Activated naive CD4-positive, alpha-beta T cell treated with anti-CD3 and anti-CD28 coated beads, Interleukin-2, amount 50 U/mL, for 72 hours (primary cell): ENCODE measurements around the gene GUCY2C. TPM values are rescaled to one million over a fixed set of nuclear protein-coding genes. Genes with fewer than 3 reads are reported as not detected.
"Not testable (repeated sequence)": the region's sequence is repeated elsewhere in the genome, so short reads cannot be mapped to it uniquely, and the experiment has no call there.

Source experiments
- ATAC-seq, 2 donors: fragments of 150-1000 bp; cut with Tn5 transposase; 2 replicates each; pipeline ENCODE4 v1.10.0; 2021; ENCODE audit warnings: mild to moderate bottlenecking in 2 of 2, moderate library complexity in 2 of 2
- DNase-seq, 2 donors: peaks; one replicate each; pipeline ENCODE4 v3.0.0; 2021 to 2022; ENCODE audit warnings: low spot score in 2 of 2
- H3K27ac Mint-ChIP-seq, 2 donors: one replicate each; pipeline ENCODE4 v1.8.0; 2022; ENCODE audit warnings: mild to moderate bottlenecking in 2 of 2, mixed read lengths in 2 of 2
- H3K36me3 Mint-ChIP-seq, 2 donors: one replicate each; pipeline ENCODE4 v1.8.0; 2022; ENCODE audit warnings: mixed read lengths in 2 of 2
- H3K9me3 Mint-ChIP-seq, 2 donors: one replicate each; pipeline ENCODE4 v1.8.0; 2022; ENCODE audit warnings: mixed read lengths in 2 of 2
- total RNA-seq, 2 donors: library from RNA; stranded (reverse); gene quantifications; one replicate each; pipeline ENCODE4 v1.2.3, GENCODE V29; 2022

Gene GUCY2C
- not detected for total RNA-seq

GRCh38 chr12:14696265-14696741, at the start of gene GUCY2C:
Gene GUCY2C, minus strand, starts transcription at chr12:14696599. Its CDS starts 151 bp downstream, at chr12:14696448.
- H3K9me3 Mint-ChIP-seq: no peaks in the 10 kb centered on the region
- DNase-seq: no peak
- H3K36me3 Mint-ChIP-seq: no peaks in the 10 kb centered on the region
- no peak within 1 kb of the TSS for H3K27ac Mint-ChIP-seq
- no peak for ATAC-seq

- no peak for ATAC-seq
- peaks cover 10 to 20% of the 10 kb centered on the region in 2 donors for H3K9me3 Mint-ChIP-seq
- DNase-seq: no peak
- peak overlapping the region in 1 of 2 donors; percentile 13 for H3K27ac Mint-ChIP-seq
- H3K36me3 Mint-ChIP-seq: peaks cover 26 to 31% of the 10 kb centered on the region in 2 donors
Measured at GRCh38 chr12:14743061-14743460, 46.7 kb upstream of the GUCY2C start.

GRCh38 chr12:14741942-14742341, 45.5 kb upstream of the GUCY2C start:
- peaks cover 25 to 26% of the 10 kb centered on the region in 2 donors for H3K36me3 Mint-ChIP-seq
- no peak for ATAC-seq

GRCh38 chr12:14741153-14741552, 44.8 kb upstream of the GUCY2C start:
- Mint-ChIP-seq H3K27ac (no peak overlapping the region), H3K9me3 (peaks cover 7 to 15% of the 10 kb centered on the region in 2 donors), H3K36me3 (peaks cover 20 to 21% of the 10 kb centered on the region in 2 donors)
- ATAC-seq (no peak), DNase-seq (no peak)

More at GRCh38 chr12:14741942-14742341, 45.5 kb upstream of the GUCY2C start:
- Mint-ChIP-seq H3K9me3 (peaks cover 7 to 15% of the 10 kb centered on the region in 2 donors), H3K27ac (no peak overlapping the region)
- DNase-seq: no peak

GRCh38 chr12:14736441-14736840, 40.0 kb upstream of the GUCY2C start:
- not testable (repeated sequence) for H3K27ac Mint-ChIP-seq, ATAC-seq, DNase-seq, H3K9me3 Mint-ChIP-seq, H3K36me3 Mint-ChIP-seq

- ATAC-seq (no peak), DNase-seq (no peak)
- Mint-ChIP-seq H3K36me3 (peaks cover 4 to 9% of the 10 kb centered on the region in 2 donors), H3K9me3 (peaks cover 8% of the 10 kb centered on the region in 2 donors), H3K27ac (no peak overlapping the region)
Measured at GRCh38 chr12:14731821-14732220, 35.4 kb upstream of the GUCY2C start.

GRCh38 chr12:14729586-14729985, 33.2 kb upstream of the GUCY2C start:
- DNase-seq: no peak
- no peak for ATAC-seq
- Mint-ChIP-seq H3K9me3 (peaks cover 8% of the 10 kb centered on the region in 2 donors), H3K36me3 (peaks cover 4 to 9% of the 10 kb centered on the region in 2 donors), H3K27ac (no peak overlapping the region)

- ATAC-seq: peak; percentile 76 to 80
- no peaks in the 10 kb centered on the region for H3K36me3 Mint-ChIP-seq
- no peaks in the 10 kb centered on the region for H3K9me3 Mint-ChIP-seq
- peak in 1 of 2 donors; percentile 57 for DNase-seq
- H3K27ac Mint-ChIP-seq: no peak overlapping the region
Measured at GRCh38 chr12:14723763-14724162, 27.4 kb upstream of the GUCY2C start.

GRCh38 chr12:14716848-14717444, 20.5 kb upstream of the GUCY2C start:
- no peaks in the 10 kb centered on the region for H3K9me3 Mint-ChIP-seq
- DNase-seq (peak in 1 of 2 donors; percentile 36), ATAC-seq (peak; percentile 67 to 80)
- no peak overlapping the region for H3K27ac Mint-ChIP-seq
- H3K36me3 Mint-ChIP-seq: no peaks in the 10 kb centered on the region

- no peaks in the 10 kb centered on the region for H3K36me3 Mint-ChIP-seq
- ATAC-seq: no peak
- H3K27ac Mint-ChIP-seq: no peak overlapping the region
- no peak for DNase-seq
- no peaks in the 10 kb centered on the region for H3K9me3 Mint-ChIP-seq
Measured at GRCh38 chr12:14714437-14714836, 18.0 kb upstream of the GUCY2C start.

- no peak for DNase-seq
- Mint-ChIP-seq H3K27ac (peak overlapping the region in 1 of 2 donors; percentile 56), H3K9me3 (no peaks in the 10 kb centered on the region), H3K36me3 (no peaks in the 10 kb centered on the region)
- no peak for ATAC-seq
Measured at GRCh38 chr12:14710632-14711320, 14.4 kb upstream of the GUCY2C start.

- no peak for DNase-seq
- Mint-ChIP-seq H3K27ac (no peak overlapping the region), H3K9me3 (no peaks in the 10 kb centered on the region), H3K36me3 (no peaks in the 10 kb centered on the region)
- ATAC-seq: no peak
Measured at GRCh38 chr12:14701809-14702568, 5.6 kb upstream of the GUCY2C start.

- no peak for ATAC-seq
Measured at GRCh38 chr12:14700935-14701334, 4.5 kb upstream of the GUCY2C start.

GRCh38 chr12:14699923-14700322, 3.5 kb upstream of the GUCY2C start:
- H3K36me3 Mint-ChIP-seq: no peaks in the 10 kb centered on the region
- H3K9me3 Mint-ChIP-seq: no peaks in the 10 kb centered on the region
- ATAC-seq: no peak
- no peak overlapping the region for H3K27ac Mint-ChIP-seq
- no peak for DNase-seq

More at GRCh38 chr12:14700935-14701334, 4.5 kb upstream of the GUCY2C start:
- DNase-seq: no peak
- H3K36me3 Mint-ChIP-seq: no peaks in the 10 kb centered on the region
- no peak overlapping the region for H3K27ac Mint-ChIP-seq
- no peaks in the 10 kb centered on the region for H3K9me3 Mint-ChIP-seq

- Mint-ChIP-seq H3K27ac (peak overlapping the region in 1 of 2 donors; percentile 36), H3K36me3 (no peaks in the 10 kb centered on the region), H3K9me3 (no peaks in the 10 kb centered on the region)
- no peak for DNase-seq
- no peak for ATAC-seq
Measured at GRCh38 chr12:14698555-14698954, 2.2 kb upstream of the GUCY2C start.

- H3K27ac Mint-ChIP-seq: no peak overlapping the region
- no peaks in the 10 kb centered on the region for H3K9me3 Mint-ChIP-seq
- H3K36me3 Mint-ChIP-seq: no peaks in the 10 kb centered on the region
- ATAC-seq (no peak), DNase-seq (no peak)
Measured at GRCh38 chr12:14695715-14696141, 671 bp downstream of the GUCY2C start.

- ATAC-seq (no peak), DNase-seq (no peak)
- Mint-ChIP-seq H3K9me3 (no peaks in the 10 kb centered on the region), H3K27ac (no peak overlapping the region), H3K36me3 (no peaks in the 10 kb centered on the region)
Measured at GRCh38 chr12:14694970-14695369, 1.4 kb downstream of the GUCY2C start.
